ENCODE data around the gene HINT1. TPM values are rescaled to one million over a fixed set of nuclear protein-coding genes. Genes with fewer than 3 reads are reported as not detected.
"Not testable (repeated sequence)": the region's sequence is repeated elsewhere in the genome, so short reads cannot be mapped to it uniquely, and the experiment has no call there.

Gene HINT1
- total and polyA plus RNA-seq, 2 experiments from 2014 or later = 125 to 456 TPM

GRCh38 chr5:131150408-131150807 is 14.6 kb downstream of the HINT1 start:
- TF ChIP-seq CTCF (IDR thresholded peaks at IDR 0.05; ENCODE audit: low read depth, low read length) = no peak
- Histone ChIP-seq H3K4me1 (ENCODE audit: low read depth) (no peaks in the 10 kb centered on the region), H3K4me3 (no peak overlapping the region), H3K36me3 (no peaks in the 10 kb centered on the region), H3K27ac (no peak overlapping the region), H3K27me3 (no peaks in the 10 kb centered on the region), H3K9me3 (ENCODE audit: low read depth) (no peaks in the 10 kb centered on the region)
- no peak for DNase-seq (ENCODE audit: low read depth in 1 of 2, low spot score in 1 of 2)

GRCh38 chr5:131148835-131149234 is 16.2 kb downstream of the HINT1 start:
- no peaks in the 10 kb centered on the region for H3K27me3 ChIP-seq
- no peaks in the 10 kb centered on the region for H3K4me1 ChIP-seq (ENCODE audit: low read depth)
- no peaks in the 10 kb centered on the region for H3K36me3 ChIP-seq
- no peak for DNase-seq (ENCODE audit: low read depth in 1 of 2, low spot score in 1 of 2)
- H3K4me3 ChIP-seq = no peak overlapping the region
- H3K27ac ChIP-seq = no peak overlapping the region
- no peaks in the 10 kb centered on the region for H3K9me3 ChIP-seq (ENCODE audit: low read depth)
- TF ChIP-seq CTCF (IDR thresholded peaks at IDR 0.05; ENCODE audit: low read depth, low read length) = no peak

- Histone ChIP-seq H3K4me1 (ENCODE audit: low read depth) (no peaks in the 10 kb centered on the region), H3K27me3 (no peaks in the 10 kb centered on the region), H3K27ac (no peak overlapping the region), H3K9me3 (ENCODE audit: low read depth) (no peaks in the 10 kb centered on the region), H3K4me3 (no peak overlapping the region), H3K36me3 (no peaks in the 10 kb centered on the region)
- no peak for TF ChIP-seq CTCF (IDR thresholded peaks at IDR 0.05; ENCODE audit: low read depth, low read length)
- DNase-seq (ENCODE audit: low read depth in 1 of 2, low spot score in 1 of 2) = no peak
These were observed 17.8 kb downstream of the HINT1 start for GRCh38 chr5:131147258-131147657.

- TF ChIP-seq CTCF (IDR thresholded peaks at IDR 0.05; ENCODE audit: low read depth, low read length) = no peak
- Histone ChIP-seq H3K27ac (no peak overlapping the region), H3K27me3 (no peaks in the 10 kb centered on the region), H3K36me3 (no peaks in the 10 kb centered on the region), H3K4me1 (ENCODE audit: low read depth) (no peaks in the 10 kb centered on the region), H3K9me3 (ENCODE audit: low read depth) (no peaks in the 10 kb centered on the region), H3K4me3 (no peak overlapping the region)
- no peak for DNase-seq (ENCODE audit: low read depth in 1 of 2, low spot score in 1 of 2)
These were observed 22.0 kb downstream of the HINT1 start for GRCh38 chr5:131142970-131143617.

- no peaks in the 10 kb centered on the region for H3K36me3 ChIP-seq
These were observed 25.7 kb downstream of the HINT1 start for GRCh38 chr5:131139321-131139720.

GRCh38 chr5:131138406-131138805 is 26.6 kb downstream of the HINT1 start:
- not testable (repeated sequence) for H3K4me1 ChIP-seq (ENCODE audit: low read depth); H3K27me3 ChIP-seq; H3K4me3 ChIP-seq; DNase-seq (ENCODE audit: low read depth in 1 of 2, low spot score in 1 of 2); H3K27ac ChIP-seq; H3K36me3 ChIP-seq; H3K9me3 ChIP-seq (ENCODE audit: low read depth)

More at GRCh38 chr5:131139321-131139720, 25.7 kb downstream of the HINT1 start:
- Histone ChIP-seq H3K27me3 (no peaks in the 10 kb centered on the region), H3K9me3 (ENCODE audit: low read depth) (no peaks in the 10 kb centered on the region), H3K4me1 (ENCODE audit: low read depth) (no peaks in the 10 kb centered on the region), H3K27ac (no peak overlapping the region), H3K4me3 (no peak overlapping the region)
- no peak for DNase-seq (ENCODE audit: low read depth in 1 of 2, low spot score in 1 of 2)
- TF ChIP-seq CTCF (IDR thresholded peaks at IDR 0.05; ENCODE audit: low read depth, low read length) = no peak

GRCh38 chr5:131133091-131133490 is 32.0 kb downstream of the HINT1 start:
- H3K36me3 ChIP-seq; H3K4me3 ChIP-seq; H3K9me3 ChIP-seq (ENCODE audit: low read depth); DNase-seq (ENCODE audit: low read depth in 1 of 2, low spot score in 1 of 2); H3K4me1 ChIP-seq (ENCODE audit: low read depth); H3K27me3 ChIP-seq; H3K27ac ChIP-seq: not testable (repeated sequence)

Measured in cardiac muscle cell (in vitro differentiated cells and primary cell).